ENCODE results near the gene ENTPD2. TPM values are rescaled to one million over a fixed set of nuclear protein-coding genes. Genes with fewer than 3 reads are reported as not detected.

Gene ENTPD2
- total and polyA plus RNA-seq, 9 of the 15 experiments (the other 6 are each of a cell fraction or from before 2014, with no cell fraction given): 0.04 to 0.60 (median 0.14) TPM; not detected in 4

- TF ChIP-seq TFAP4 (CRISPR knock-in tag; IDR thresholded peaks at IDR 0.05; ENCODE audit: borderline replicate concordance) (peak; percentile 30; the same call in 1 of the 2 replicates), PYGO2 (tag; IDR thresholded peaks at IDR 0.05) (no peak), ZNF224 (CRISPR knock-in tag; IDR thresholded peaks at IDR 0.05) (no peak), PCBP2 (IDR thresholded peaks at IDR 0.05; ENCODE audit: low read depth, low read length, poor library complexity, severe bottlenecking) (no peak), ELK1 (CRISPR knock-in tag; IDR thresholded peaks at IDR 0.05) (no peak), SRSF1 (IDR thresholded peaks at IDR 0.05; ENCODE audit: low read depth, low read length) (no peak), RBBP5 (IDR thresholded peaks at IDR 0.05; ENCODE audit: borderline replicate concordance, insufficient read depth, low read length, poor library complexity, severe bottlenecking) (no peak), SMARCE1 (IDR thresholded peaks at IDR 0.05) (no peak), RCOR1 (IDR thresholded peaks at IDR 0.05; ENCODE audit: borderline replicate concordance in 1 of 2, low read depth in 2 of 2, low read length in 2 of 2) (peak; percentile 33 to 87; a peak in 2 of 4 replicates), ZHX1 (conservative IDR thresholded peaks at IDR 0.05; ENCODE audit: low read length) (no peak), HMG20A (CRISPR knock-in tag; conservative IDR thresholded peaks at IDR 0.05) (no peak), GTF2A2 (tag; IDR thresholded peaks at IDR 0.05) (no peak), HOMEZ (CRISPR knock-in tag; IDR thresholded peaks at IDR 0.05) (no peak), ZNF778 (CRISPR knock-in tag; IDR thresholded peaks at IDR 0.05) (no peak), CBX5 (IDR thresholded peaks at IDR 0.05; ENCODE audit: borderline replicate concordance, low read depth) (no peak)
- TF ChIP-seq, protein P1, sequence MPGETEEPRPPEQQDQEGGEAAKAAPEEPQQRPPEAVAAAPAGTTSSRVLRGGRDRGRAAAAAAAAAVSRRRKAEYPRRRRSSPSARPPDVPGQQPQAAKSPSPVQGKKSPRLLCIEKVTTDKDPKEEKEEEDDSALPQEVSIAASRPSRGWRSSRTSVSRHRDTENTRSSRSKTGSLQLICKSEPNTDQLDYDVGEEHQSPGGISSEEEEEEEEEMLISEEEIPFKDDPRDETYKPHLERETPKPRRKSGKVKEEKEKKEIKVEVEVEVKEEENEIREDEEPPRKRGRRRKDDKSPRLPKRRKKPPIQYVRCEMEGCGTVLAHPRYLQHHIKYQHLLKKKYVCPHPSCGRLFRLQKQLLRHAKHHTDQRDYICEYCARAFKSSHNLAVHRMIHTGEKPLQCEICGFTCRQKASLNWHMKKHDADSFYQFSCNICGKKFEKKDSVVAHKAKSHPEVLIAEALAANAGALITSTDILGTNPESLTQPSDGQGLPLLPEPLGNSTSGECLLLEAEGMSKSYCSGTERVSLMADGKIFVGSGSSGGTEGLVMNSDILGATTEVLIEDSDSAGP (CRISPR knock-in tag; IDR thresholded peaks at IDR 0.05): no peak
- TF ChIP-seq, protein P2, sequence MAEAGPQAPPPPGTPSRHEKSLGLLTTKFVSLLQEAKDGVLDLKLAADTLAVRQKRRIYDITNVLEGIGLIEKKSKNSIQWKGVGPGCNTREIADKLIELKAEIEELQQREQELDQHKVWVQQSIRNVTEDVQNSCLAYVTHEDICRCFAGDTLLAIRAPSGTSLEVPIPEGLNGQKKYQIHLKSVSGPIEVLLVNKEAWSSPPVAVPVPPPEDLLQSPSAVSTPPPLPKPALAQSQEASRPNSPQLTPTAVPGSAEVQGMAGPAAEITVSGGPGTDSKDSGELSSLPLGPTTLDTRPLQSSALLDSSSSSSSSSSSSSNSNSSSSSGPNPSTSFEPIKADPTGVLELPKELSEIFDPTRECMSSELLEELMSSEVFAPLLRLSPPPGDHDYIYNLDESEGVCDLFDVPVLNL (CRISPR knock-in tag; IDR thresholded peaks at IDR 0.05; ENCODE audit: low read depth): no peak
Measured at GRCh38 chr9:137031904-137032640, 21.8 kb downstream of the ENTPD2 start, which contains the start of gene FUT7 (continued).

All from K562 (cell line).